GM15510 (cell line): ENCODE results near the gene HTATSF1.
A peak's percentile ranks its signal among the peaks of the same experiment; 100 is the strongest.

Experiments used
- POLR2A ChIP-seq: IDR thresholded peaks from 3 replicates; pipeline ENCODE4 v1.6.1; 2011; ENCODE audit warnings: borderline replicate concordance; ENCODE audit not compliant: insufficient read length; ENCODE audit errors: extremely low read depth

HTATSF1 gene

DNA sequence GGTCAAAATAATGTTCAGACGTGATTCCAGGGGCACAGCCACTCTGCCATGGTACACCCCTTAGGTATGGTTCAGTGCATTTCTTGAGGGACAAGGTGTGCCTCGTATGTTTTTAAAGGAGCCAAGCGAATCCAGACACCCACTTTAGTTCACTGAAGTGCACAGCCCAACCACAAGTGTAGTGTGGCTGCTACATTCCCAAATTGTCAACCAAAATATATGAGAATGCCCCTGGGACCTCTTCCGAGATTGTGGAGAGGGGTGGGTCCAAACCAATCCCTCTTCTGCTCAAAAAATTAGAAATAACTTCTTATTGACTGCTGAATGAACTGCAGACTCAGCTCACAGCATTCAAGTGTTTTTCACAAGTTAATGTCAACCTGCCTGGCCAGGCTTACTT lies 17.0 kb upstream of the HTATSF1 start:
- TF ChIP-seq POLR2A: no peak

DNA sequence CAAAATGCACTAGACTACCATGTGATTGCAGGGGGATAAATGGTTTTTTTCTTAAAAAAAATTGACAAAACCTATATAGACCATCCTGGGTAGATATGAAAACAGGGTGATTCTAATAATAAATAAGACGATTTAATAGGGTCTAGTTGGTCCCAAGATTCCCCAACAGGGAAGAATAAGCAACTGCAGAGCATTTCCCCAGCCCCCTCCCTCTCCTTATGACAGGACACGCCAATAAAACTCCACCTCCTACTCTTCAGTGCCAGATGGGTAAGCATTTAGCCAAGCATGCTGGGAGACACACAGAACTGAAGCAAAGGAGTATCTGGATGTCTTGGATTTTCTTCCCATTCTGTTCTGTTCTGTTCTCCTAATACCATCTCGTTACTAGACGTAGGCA lies 9.7 kb upstream of the HTATSF1 start, which contains the start of gene BRS3:
Gene BRS3 (plus strand): TSS at position 301 of the 400 bp plus-strand sequence. CDS start 168 bp downstream, outside the sequence.
- TF ChIP-seq POLR2A: no peak

DNA sequence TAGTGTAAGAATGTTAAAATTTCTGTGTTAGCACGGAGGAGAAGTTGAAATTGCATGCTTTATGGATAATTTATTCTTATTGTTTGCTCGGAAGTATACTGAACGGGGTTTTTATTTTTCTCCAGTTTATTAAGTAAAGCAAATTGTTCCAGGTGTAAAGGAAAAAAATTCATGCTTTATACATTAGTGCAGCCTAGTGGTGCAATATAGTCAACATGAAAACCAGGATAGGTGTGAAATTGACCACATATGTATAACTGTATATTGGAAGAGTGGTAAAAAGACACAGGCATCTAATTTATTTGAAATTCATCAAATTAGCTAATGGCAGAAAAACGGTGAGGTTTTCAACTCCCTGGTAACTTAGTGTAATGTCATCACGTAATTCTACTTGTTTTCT lies 8.7 kb upstream of the HTATSF1 start:
- TF ChIP-seq POLR2A: no peak

DNA sequence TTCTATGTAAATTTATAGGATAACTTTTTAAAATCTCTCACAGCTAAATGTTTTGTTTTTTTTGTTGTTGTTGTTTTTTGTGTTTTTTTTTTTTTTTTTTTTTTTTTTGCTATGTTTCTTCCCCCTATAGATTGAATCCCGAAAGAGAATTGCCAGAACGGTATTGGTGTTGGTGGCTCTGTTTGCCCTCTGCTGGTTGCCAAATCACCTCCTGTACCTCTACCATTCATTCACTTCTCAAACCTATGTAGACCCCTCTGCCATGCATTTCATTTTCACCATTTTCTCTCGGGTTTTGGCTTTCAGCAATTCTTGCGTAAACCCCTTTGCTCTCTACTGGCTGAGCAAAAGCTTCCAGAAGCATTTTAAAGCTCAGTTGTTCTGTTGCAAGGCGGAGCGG lies 5.6 kb upstream of the HTATSF1 start:
- TF ChIP-seq POLR2A: no peak

DNA sequence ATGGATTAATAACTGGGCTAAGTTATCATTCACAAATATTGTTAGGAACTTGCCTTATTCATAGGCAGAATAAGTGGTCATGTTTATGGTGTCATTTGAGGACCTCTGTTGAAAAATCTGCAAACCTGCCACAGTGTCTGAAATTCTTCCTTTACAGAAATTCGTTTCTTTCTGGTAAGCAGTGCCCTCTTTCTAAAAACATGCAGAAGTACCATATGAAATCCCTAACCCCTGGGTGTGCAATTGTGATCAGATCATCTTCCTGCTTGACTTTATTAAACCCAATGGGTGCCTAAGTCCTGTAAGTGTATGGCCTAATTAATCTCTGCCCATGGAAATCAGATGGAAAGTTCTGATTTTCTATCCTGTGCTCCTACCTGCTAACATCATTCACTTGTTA lies 4.4 kb upstream of the HTATSF1 start:
- TF ChIP-seq POLR2A: no peak

DNA sequence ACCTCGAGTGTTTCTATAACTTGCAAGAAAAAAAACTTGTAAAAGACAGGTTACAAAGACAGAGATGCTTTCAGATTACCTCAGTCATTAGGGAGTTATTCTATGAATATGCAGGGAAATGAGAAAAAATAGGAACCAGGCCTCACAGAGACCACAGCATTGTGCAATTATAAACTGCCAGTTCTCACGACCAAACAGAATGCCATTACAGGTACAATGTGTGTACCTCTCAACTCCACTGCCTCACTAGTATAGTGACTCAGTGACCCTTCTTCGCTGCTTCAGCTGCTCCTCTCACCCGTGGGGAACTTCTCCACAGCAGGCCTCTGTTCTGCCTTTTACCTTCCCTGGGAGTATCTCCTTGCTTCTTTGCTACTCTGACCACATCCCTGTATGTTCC lies 2.3 kb upstream of the HTATSF1 start:
- no peak for TF ChIP-seq POLR2A

DNA sequence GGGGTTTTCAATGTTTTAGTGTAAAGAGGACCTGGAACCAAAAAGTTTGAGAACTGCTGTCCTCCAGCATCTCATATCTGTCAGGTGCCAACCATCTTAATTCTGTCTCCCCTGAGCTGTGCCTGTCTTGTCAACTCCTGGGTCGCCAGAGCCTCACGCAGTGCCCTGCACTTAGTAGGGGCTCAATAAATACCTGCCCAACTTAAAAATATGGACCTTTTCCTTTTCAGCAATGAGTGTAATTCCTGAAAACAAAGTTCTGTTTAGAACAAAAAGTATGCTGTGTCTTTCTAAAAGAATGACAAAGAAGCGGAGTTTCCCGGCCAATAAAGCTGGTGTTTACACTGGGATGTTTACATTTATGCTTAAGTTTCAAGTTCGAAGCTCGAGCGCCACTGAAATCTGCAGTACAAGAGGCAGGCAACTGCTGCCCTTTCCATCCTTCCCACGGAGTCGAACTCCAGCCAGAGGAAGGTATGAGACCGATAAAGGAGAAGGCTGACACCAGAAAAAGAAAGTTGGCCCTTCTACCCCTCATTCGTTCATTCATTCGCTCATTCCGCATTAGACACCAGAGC lies 1.1 kb upstream of the HTATSF1 start:
- TF ChIP-seq POLR2A: no peak

DNA sequence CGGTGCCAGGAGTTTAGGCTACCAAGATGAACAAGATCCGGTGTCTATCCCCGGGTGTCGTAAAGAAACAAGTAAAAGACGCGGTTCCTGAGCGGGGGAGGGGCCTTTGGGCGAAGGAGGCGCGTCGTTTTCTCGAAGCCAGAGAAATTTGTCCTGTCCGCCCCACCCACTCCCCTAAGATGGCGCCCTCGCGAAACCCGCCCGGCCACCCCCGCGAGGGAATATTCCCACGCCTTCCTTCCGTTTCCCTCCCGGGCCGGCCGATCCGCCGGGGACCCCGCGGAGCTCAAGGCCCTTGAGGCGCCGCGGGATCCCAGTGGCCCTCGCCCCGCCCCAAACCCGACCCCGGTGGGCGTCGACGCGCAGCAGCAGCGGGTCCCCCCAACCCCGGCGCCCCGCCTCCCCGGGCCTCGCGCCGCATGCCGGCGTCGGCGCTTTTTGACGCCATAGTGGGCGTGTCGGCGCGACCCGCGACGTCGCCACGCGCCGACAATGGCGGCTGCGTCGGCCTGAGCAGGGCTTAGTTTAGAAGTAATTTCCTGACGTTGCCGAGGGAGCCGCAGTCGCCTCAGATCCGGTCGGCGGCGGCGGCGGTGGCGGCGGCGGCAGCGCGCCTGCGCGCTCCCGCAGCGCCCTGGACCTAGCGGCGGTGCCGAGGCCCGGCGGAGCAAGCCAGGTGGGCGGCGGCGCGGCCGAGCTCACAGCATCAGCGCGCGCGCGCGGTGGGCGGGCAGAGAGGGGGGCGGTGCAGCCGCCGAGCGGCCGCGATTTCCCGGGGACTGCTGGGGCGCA lies 432 bp upstream of the HTATSF1 start:
- peak; percentile 38 for TF ChIP-seq POLR2A

DNA sequence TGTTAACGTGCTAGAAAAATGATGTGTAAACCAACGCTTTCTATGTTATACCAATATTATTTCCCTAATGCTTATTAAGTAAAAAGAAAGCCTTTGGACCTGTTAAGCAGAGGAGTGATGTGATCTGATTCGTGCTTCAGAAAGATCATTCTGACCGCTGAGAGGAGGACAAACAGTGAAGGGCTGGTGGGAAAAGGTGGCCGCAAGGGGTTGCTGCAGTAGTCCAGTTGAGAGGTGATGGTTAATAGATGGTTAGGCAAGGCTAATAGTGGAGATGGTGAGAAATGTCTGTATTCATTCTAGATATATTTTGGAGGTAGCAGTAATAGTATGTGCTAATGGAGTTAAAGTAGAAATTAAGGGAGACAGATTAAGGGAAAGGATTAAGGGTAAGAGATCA lies 21.7 kb downstream of the HTATSF1 start:
- no peak for TF ChIP-seq POLR2A

DNA sequence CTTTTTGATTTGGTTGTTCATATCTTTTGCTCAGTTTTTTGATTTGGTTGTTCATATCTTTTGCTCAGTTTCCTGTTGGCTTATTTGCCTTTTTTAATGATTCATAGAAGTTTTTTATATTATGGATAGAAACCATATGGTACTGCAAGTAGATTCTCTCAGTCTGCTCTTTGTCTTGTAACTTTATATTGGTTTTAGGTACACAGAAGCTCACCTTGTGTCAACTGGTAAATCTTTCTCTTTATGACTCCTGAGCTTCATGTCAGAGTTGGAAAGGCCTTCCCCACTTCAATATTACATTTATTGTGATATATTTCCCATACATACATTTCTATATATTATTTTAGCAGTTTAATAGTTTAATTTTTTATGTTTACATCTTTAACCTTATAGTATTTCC lies 26.4 kb downstream of the HTATSF1 start:
- no peak for TF ChIP-seq POLR2A

DNA sequence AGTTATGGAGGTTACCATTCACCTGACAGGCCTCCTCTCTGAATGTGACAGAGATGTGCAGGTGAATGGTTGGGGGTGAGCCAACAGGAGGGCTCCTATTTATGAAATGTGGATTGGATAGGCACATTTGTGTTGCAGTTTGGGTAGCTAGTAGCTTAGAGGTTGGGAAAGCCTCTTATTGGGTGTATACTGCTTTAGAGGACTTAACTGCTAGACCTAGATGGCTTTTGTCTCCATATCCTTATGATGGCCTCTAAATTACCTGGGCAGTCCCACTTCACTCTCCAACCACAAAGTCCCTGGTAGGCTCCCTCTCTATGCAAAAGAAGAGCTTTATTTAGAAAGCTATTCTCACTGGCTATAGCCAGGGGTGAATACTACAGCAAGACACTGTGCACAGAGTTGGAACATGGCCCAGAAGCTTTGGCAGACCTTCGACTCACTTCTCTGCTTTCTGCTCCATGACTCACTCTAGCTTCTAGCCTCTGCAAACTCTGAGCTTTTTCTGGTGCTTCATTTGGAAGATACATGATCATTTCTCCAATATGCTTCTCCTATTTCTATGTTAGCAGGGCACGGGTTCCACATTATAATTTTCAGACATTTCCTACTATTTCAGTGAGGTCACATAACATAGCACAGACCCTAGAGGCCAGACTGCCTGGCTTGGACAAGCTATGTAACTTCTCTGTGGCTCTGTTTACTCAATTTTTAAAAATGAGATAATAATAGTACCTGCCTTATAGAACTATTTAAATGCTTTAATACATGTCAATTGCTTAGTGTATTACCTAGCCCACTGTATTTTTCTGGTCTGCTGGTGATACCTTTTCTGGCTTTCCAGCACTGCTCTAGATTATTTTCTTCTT lies 28.6 kb downstream of the HTATSF1 start:
- no peak for TF ChIP-seq POLR2A

DNA sequence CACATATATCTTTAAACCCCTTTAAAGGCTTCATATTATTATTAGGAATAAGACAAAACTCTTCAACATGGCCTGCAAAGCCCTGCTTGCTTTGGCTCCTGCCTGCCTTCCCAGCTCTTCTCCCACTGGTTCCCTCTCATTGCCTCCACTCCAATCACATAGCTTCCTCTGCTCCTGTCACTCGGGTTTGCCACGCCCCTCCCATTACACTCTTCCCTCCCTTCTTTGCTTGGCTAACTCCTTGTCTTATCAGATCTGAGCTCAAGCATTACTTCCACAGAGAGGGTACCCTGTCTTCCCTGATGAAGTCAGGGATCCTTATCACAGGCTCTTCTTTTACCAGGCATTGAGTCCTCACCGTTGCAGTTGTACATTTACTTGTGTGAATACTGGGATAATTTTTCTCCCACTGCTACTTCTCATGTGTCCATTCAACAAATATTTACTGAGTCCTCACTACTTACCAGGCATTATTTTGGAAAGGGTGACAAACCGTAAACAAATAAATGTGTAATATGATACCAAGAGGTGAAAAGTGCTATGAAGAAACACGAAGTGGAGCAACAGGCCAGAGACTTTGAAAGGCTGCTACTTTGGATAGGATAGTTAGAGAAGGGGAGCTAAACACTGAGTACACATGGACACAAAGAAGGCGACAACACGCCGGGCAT lies 31.4 kb downstream of the HTATSF1 start:
- TF ChIP-seq POLR2A: no peak

DNA sequence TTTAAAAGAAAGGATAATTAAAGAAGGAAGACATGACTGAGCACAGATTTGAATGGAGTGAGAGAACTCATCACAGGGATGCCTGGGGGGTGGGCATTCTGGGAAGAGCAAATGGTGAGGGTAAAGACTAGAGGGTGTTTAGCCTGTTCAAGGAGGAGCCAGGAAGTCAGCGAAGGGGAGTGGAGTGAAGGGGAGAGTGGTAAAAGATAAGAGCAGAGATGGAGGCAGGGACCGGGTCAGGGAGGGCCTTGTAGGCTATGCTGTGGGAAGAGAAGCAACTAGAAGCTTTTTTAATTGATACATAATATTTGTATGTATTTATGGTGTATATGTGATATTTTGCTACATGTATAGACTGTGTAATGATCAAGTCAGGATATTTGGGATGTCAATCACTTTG lies 32.4 kb downstream of the HTATSF1 start:
- no peak for TF ChIP-seq POLR2A

DNA sequence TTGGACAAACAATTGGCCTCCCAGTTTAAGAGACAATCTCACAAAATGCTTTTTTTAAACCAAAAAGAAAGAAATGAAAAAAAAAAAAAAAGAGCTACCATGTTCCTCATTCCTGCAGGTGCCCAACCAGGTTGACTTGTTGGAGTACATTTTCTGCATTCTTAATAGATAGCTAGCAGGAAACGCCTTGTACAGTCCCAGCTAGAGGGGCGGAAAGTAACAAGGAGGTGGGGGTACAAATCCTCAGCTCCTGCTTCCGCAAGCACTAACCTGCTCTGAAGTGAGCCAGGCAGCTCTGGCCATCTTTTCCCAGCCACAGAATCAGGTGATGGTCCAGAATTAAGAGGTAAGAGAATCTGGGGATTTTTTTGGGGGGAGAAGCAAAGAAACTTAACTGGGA lies 34.6 kb downstream of the HTATSF1 start, which contains the start of gene VGLL1:
Gene VGLL1 (plus strand): TSS at position 265 of the 400 bp plus-strand sequence. CDS start 3,806 bp downstream, outside the sequence.
- no peak for TF ChIP-seq POLR2A

DNA sequence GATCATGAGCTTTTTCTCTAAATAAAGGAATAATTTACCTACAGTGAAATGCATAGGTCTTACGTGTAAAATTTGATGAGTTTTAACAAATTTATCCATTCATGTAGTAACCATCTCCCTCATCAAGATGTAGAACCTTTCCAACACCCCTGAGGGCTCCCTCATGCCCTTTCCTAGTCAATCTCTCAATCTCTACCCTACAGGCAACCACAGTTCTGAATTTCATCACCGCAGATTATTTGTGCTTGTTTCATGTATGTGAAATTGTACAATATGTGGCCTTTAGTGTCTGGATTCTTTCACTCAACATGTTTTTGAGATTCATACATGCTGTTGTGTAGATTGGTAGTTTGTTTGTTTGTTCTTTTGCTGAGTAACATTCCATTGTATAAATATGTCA lies 36.7 kb downstream of the HTATSF1 start:
- TF ChIP-seq POLR2A: no peak

DNA sequence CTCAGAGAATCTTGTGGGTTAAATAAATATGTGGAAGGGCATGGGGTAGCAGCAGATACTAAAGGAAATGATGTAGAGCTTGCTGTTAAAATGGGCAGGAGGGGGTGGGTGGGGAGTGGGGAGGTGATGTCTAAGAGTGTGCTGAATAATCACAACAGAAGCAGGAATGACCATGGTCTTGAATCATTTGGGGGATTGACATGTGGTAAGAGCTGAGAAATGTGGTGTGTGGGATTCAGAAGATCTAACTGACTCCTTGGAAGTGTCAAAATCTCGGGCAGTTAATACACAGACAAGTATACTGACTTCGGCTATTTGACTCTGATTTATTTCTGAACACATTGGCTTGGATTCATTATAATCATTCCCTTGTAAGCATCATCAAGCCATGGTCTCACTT lies 41.4 kb downstream of the HTATSF1 start:
- TF ChIP-seq POLR2A: no peak

DNA sequence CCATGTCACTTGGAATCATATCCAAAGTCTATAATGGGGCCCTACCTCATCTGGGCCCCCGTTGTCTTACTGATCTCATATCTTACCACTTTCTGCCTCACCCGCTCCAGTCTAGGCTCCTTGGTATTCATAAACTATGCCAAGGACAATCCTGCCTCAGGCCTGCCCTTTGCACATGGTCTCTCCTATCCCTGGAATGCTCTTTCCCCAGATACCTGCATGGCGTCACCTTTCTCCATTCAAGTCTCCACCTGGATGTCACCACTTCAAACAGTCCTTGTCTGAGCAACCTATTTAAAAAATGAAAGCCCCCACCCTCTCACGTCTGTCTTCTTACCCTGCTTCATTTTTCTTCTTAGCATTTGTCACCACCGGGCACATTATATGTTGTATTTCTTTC lies 42.8 kb downstream of the HTATSF1 start:
- TF ChIP-seq POLR2A: no peak
